Mucosa of rectum (tissue), 2 donors: ENCODE results near the gene ACP3.
A peak's percentile ranks its signal among the peaks of the same experiment; 100 is the strongest.

Experiments used
- H3K27ac ChIP-seq, 2 donors: one replicate each; pipeline ENCODE4 v1.7.0; 2013; ENCODE audit warnings: inconsistent platforms in 2 of 2, low read depth in 2 of 2, low read length in 2 of 2
- H3K27me3 ChIP-seq, 2 donors: one replicate each; pipeline ENCODE4 v1.7.0; 2013; ENCODE audit warnings: low read length in 2 of 2; ENCODE audit not compliant: control insufficient read depth in 2 of 2, insufficient read depth in 2 of 2
- H3K36me3 ChIP-seq, 2 donors: one replicate each; pipeline ENCODE4 v1.7.0; 2013; ENCODE audit warnings: low read length in 2 of 2; ENCODE audit not compliant: control insufficient read depth in 2 of 2, insufficient read depth in 2 of 2
- H3K4me1 ChIP-seq, 2 donors: one replicate each; pipeline ENCODE4 v1.7.0; 2013; ENCODE audit warnings: low read length in 2 of 2, mild to moderate bottlenecking in 1 of 2; ENCODE audit not compliant: control insufficient read depth in 2 of 2, insufficient read depth in 2 of 2
- H3K4me3 ChIP-seq, 2 donors: one replicate each; pipeline ENCODE4 v1.7.0; 2013; ENCODE audit warnings: low read length in 2 of 2
- H3K9ac ChIP-seq, 2 donors: one replicate each; pipeline ENCODE4 v1.7.0; 2013; ENCODE audit warnings: low read length in 2 of 2, low read depth in 1 of 2, mild to moderate bottlenecking in 1 of 2
- H3K9me3 ChIP-seq, 2 donors: one replicate each; pipeline ENCODE4 v1.7.0; 2013; ENCODE audit warnings: low read length in 2 of 2; ENCODE audit not compliant: control insufficient read depth in 2 of 2
- donor health status: healthy.
- donor health status: Normal muscosa, but diverticular disease.

ACP3 gene, protein sequence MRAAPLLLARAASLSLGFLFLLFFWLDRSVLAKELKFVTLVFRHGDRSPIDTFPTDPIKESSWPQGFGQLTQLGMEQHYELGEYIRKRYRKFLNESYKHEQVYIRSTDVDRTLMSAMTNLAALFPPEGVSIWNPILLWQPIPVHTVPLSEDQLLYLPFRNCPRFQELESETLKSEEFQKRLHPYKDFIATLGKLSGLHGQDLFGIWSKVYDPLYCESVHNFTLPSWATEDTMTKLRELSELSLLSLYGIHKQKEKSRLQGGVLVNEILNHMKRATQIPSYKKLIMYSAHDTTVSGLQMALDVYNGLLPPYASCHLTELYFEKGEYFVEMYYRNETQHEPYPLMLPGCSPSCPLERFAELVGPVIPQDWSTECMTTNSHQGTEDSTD

DNA sequence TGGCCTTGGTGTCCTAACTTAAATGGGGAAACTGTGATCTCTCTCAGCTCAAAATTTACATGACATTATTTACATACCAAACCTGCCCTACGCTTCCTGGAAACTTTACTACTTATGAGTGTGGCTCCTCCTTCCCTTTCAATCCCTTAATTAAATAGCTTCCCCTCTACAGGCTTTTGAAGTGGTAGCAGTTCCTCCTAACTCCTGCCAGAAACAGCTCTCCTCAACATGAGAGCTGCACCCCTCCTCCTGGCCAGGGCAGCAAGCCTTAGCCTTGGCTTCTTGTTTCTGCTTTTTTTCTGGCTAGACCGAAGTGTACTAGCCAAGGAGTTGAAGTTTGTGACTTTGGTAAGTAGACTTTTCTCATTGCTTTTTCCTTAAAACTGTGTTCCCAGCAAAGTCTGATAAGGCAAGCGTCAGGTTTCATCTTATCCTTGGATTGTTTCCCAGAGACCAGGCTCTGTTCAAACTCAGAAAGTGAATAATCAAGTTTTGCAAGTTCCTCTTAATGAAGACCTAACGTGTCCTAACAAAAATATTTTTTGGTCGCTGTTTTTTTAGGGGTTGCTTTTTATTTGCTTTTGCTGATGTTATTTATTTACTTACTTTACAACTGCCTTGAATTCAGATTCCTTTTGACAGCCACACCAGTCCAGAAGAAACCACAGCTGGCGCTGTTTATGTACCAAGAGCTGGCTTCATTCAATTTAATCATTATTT, at the start of gene ACP3:
TSS of gene ACP3 (plus strand) at position 179 of the 720 bp plus-strand sequence. CDS start at position 229, 50 bp downstream.
- peak within 1 kb of the TSS; percentile 60 to 78 for H3K27ac ChIP-seq
- H3K36me3 ChIP-seq, result no peaks in the 10 kb centered on the region
- no peaks in the 10 kb centered on the region for H3K27me3 ChIP-seq
- peak within 1 kb of the TSS; percentile 50 to 67 for H3K4me3 ChIP-seq
- peak within 1 kb of the TSS in 1 of 2 donors; percentile 47 for H3K9ac ChIP-seq
- H3K4me1 ChIP-seq, result no peaks in the 10 kb centered on the region
- no peaks in the 10 kb centered on the region for H3K9me3 ChIP-seq

DNA sequence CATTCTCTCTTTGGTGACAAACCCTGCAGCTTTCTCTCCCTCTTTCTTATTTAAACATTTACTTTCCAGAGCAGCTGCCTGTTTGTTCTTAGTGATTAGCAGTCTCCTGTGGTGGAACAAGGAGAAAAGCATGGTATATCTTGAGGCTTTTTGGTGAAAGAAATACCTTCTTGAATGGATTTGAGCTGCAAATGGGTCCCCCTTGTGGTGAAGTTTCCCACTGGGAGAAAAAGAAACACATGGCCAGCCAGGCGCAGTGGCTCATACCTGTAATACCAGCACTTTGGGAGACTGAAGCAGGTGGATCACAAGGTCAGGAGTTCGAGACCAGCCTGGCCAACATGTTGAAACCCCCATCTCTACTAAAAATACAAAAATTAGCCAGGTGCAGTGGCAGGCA, 48.3 kb upstream of the ACP3 start:
- Histone ChIP-seq H3K4me1 (peaks cover 0 to 3% of the 10 kb centered on the region in 2 donors), H3K27me3 (no peaks in the 10 kb centered on the region), H3K4me3 (no peak overlapping the region), H3K9me3 (no peaks in the 10 kb centered on the region), H3K27ac (no peak overlapping the region), H3K36me3 (no peaks in the 10 kb centered on the region), H3K9ac (no peak overlapping the region)

DNA sequence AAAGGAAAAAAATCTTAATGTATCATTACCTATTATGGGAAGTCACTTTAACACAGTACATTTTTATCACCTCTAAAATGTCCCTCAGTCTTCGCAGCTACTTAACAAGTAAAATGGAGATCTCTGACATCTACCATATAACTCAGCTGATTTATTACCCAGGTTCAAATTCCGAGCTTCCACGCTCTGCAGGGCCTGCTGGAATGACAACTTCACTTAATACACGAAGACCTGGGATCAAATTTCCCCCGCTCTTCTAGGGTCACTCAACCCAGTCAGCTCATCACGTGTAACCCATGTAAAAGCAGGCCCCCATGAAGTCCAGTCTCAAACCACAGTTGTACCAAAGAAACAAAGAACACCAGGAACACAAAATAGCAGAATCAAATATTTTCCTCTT, 44.2 kb upstream of the ACP3 start:
- Histone ChIP-seq H3K4me1 (peaks cover 0 to 3% of the 10 kb centered on the region in 2 donors), H3K9me3 (no peaks in the 10 kb centered on the region), H3K4me3 (no peak overlapping the region), H3K27me3 (no peaks in the 10 kb centered on the region), H3K27ac (no peak overlapping the region), H3K9ac (no peak overlapping the region), H3K36me3 (no peaks in the 10 kb centered on the region)

DNA sequence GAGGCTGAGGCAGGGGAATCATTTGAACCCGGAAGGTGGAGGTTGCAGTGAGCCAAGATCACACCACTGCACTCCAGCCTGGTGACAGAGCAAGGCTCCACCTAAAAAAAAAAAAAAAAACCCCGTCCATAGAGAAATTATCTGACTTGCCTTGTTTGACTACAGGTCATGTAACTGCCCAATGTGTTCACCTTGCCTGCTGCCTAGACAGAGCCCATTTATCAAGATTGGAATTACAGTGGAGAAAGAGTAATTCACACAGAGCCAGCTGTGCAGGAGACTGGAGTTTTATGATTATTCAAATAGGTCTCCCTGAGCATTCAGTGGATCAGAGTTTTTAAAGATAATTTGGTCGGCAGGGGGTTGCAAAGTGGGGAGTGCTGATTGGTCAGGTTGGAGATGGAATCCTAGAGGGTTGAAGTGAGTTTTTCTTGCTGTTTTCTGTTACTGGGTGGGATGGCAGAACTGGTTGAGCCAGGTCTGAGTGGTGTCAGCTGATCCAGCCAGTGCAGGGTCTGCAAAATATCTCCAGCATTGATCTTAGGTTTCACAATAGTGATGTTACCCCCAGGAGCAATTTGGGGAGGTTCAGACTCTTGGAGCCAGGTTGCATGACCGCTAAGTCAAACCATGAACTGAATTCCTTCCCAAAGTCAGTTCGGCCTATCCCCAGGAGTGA, 40.8 kb upstream of the ACP3 start:
- Histone ChIP-seq H3K9ac (no peak overlapping the region), H3K4me3 (no peak overlapping the region), H3K4me1 (no peaks in the 10 kb centered on the region), H3K36me3 (no peaks in the 10 kb centered on the region), H3K27ac (no peak overlapping the region), H3K27me3 (no peaks in the 10 kb centered on the region), H3K9me3 (no peaks in the 10 kb centered on the region)

DNA sequence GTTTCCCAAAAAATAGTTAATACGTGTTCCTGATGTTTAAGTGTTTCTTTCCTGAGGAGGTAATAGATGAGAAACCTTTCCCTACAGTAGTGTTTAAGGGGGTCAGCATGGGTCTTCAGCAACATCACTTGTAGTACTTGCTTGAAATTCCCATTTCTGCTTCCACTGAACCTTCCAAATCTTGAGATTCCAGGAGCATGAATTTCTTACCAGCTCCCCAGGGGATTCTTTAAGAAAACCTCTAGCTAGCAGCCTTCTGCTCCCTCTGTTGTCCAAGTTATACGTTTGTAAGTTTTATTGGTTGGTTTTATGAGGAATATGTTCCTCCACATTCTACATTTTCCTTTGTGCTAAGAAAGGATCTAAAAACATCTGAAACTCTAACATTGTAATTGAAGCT, 38.2 kb upstream of the ACP3 start:
- H3K9ac ChIP-seq, result no peak overlapping the region
- no peaks in the 10 kb centered on the region for H3K27me3 ChIP-seq
- H3K4me3 ChIP-seq, result no peak overlapping the region
- no peak overlapping the region for H3K27ac ChIP-seq
- H3K9me3 ChIP-seq, result no peaks in the 10 kb centered on the region
- no peaks in the 10 kb centered on the region for H3K4me1 ChIP-seq
- no peaks in the 10 kb centered on the region for H3K36me3 ChIP-seq

DNA sequence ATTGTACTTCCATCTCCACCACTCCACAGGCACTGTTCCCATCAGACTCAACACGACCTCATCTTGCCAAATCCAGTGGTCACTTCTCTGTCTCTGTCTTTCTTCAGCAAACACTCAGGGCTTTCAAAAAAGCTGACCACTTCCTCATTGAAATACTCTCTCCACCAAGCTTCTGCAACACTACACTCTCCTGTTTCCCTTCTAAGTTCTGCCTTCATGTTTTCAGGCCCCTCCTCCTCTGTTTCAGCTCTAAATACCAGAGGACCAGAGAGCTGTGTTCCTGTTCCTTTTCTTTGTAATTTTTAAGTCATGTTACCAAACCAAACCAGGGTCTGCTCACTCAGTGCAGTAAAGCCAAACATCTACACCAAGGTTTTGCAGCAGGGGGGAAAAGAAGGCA, 33.8 kb upstream of the ACP3 start:
- H3K9me3 ChIP-seq, result peaks cover 0 to 4% of the 10 kb centered on the region in 2 donors
- no peaks in the 10 kb centered on the region for H3K36me3 ChIP-seq
- H3K9ac ChIP-seq, result no peak overlapping the region
- H3K4me1 ChIP-seq, result no peaks in the 10 kb centered on the region
- peak overlapping the region in 1 of 2 donors; percentile 41 for H3K27ac ChIP-seq
- no peaks in the 10 kb centered on the region for H3K27me3 ChIP-seq
- H3K4me3 ChIP-seq, result no peak overlapping the region

DNA sequence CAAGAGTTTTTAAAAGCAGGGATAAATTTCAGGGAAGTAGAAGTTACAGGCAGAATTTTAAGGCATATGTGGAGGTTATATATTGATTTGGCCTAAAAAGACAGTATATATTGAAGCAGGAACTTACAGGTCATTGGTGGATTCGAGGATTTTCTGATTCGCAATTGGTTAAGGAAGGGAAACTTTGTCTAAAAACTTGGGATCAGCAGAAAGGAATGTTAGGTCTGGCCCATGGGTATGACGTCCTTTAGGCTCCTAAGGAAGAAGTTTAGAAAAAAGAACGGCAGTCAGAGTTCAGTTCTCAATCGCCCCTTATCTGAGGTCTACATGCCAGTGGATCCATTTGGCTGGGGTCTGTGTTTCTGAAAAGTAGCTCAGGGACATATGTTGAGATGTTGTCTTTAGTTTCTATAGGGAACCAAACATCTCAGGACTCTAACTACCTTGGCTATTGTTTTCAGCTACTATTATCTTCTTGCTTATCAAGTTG, 33.2 kb upstream of the ACP3 start:
- Histone ChIP-seq H3K4me3 (no peak overlapping the region), H3K36me3 (no peaks in the 10 kb centered on the region), H3K9ac (no peak overlapping the region), H3K27ac (peak overlapping the region in 1 of 2 donors; percentile 41), H3K27me3 (no peaks in the 10 kb centered on the region), H3K9me3 (peaks cover 0 to 4% of the 10 kb centered on the region in 2 donors), H3K4me1 (no peaks in the 10 kb centered on the region)

DNA sequence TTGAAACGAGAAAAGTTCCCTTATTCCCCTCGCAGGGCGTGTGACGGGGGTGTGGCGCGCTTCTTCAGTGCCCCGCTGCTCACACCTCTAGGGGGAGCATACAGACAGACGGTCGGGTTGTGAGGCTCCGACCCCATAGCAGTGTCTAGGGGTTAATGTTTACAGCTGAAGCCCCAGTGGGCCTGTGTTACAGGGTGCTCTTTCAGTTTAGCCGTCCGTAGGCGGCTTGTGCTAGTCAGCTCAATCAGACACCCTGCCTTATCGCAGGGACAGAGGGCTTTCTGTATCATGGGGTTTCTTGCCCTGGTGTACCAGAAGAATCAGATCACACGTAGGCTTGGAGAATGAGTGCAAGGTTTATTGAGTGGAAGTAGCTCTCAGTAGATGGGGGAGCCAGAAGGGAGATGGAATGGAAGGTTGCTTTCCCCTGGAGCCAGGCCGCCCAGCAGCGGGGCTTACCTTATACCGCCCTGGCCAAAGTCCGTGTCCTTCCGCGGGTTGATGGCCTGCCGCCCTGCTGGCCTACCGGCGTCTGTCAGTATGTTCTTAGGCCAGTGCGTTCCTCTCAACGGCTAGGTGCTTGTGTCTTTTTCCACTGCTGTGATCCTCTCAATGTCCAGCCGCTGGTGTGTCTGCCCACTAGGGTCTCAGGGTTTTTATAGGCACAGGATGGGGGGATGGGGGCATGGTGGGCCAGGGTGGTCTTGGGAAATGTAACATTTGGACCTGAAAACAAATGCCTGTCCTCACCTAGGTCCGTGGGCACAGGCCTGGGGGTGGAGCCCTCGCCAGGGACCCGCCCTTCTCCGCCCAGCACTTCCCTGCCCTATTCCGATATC, 32.2 kb upstream of the ACP3 start:
- H3K27me3 ChIP-seq, result no peaks in the 10 kb centered on the region
- H3K9ac ChIP-seq, result no peak overlapping the region
- peaks cover 0 to 4% of the 10 kb centered on the region in 2 donors for H3K9me3 ChIP-seq
- no peaks in the 10 kb centered on the region for H3K36me3 ChIP-seq
- no peak overlapping the region for H3K27ac ChIP-seq
- H3K4me1 ChIP-seq, result no peaks in the 10 kb centered on the region
- no peak overlapping the region for H3K4me3 ChIP-seq

DNA sequence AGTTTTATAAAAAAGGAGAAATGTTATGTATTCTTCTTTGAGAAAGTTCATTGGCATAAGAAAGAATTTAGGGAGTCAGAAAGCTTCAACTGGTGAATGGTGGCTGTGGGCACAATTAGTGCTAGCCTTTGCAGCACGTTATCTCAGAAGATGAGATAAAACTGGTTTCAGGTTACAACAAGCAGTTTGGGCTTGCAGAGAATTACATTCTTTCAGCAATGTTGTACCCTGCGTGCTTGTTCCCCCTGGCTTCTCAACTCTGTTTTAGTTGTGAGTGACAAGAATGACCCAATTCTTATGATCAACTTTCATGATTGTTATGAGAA, 31.6 kb upstream of the ACP3 start:
- Histone ChIP-seq H3K36me3 (no peaks in the 10 kb centered on the region), H3K9me3 (peaks cover 0 to 4% of the 10 kb centered on the region in 2 donors), H3K4me3 (no peak overlapping the region), H3K9ac (no peak overlapping the region), H3K27me3 (no peaks in the 10 kb centered on the region), H3K4me1 (no peaks in the 10 kb centered on the region), H3K27ac (no peak overlapping the region)
